Activated CD4-positive, alpha-beta memory T cell treated with anti-CD3 and anti-CD28 coated beads for 36 hours (primary cell): ENCODE measurements around the gene CLEC4M. TPM values are rescaled to one million over a fixed set of nuclear protein-coding genes. Genes with fewer than 3 reads are reported as not detected.
"Not testable (repeated sequence)": the region's sequence is repeated elsewhere in the genome, so short reads cannot be mapped to it uniquely, and the experiment has no call there.

Experiments used
- CTCF ChIA-PET: fragments of 350-600 bp; sonication (Branson Sonifier 250); formaldehyde crosslinking; loops from one replicate; lab custom pipeline; 2021; ENCODE audit warnings: antibody characterized with exemption, inconsistent platforms; lab: Charles Lee
- POLR2A ChIA-PET: fragments of 350-600 bp; sonication (Branson Sonifier 250); formaldehyde crosslinking; loops from one replicate; lab custom pipeline; 2021; ENCODE audit warnings: antibody characterized with exemption; lab: Charles Lee
- DNase-seq: peaks from one replicate; pipeline ENCODE4 v3.0.0-alpha.2; 2020
- H3K27ac Mint-ChIP-seq: one replicate; pipeline ENCODE4 v1.8.0; 2021; ENCODE audit warnings: mixed read lengths
- H3K27me3 Mint-ChIP-seq: one replicate; pipeline ENCODE4 v1.8.0; 2021; ENCODE audit warnings: mixed read lengths
- H3K36me3 Mint-ChIP-seq: one replicate; pipeline ENCODE4 v1.8.0; 2021; ENCODE audit warnings: mixed read lengths
- H3K4me1 Mint-ChIP-seq: one replicate; pipeline ENCODE4 v1.8.0; 2021; ENCODE audit warnings: low read depth, mixed read lengths
- H3K4me3 Mint-ChIP-seq: one replicate; pipeline ENCODE4 v1.8.0; 2021; ENCODE audit warnings: mild to moderate bottlenecking, mixed read lengths
- H3K9me3 Mint-ChIP-seq: one replicate; pipeline ENCODE4 v1.8.0; 2021; ENCODE audit warnings: mixed read lengths
- intact Hi-C: fragments of 100-400 bp; cut with micrococcal nuclease; formaldehyde crosslinking; loops from one replicate; pipeline ENCODE4 v1.15.1; 2023
- total RNA-seq, 2 experiments: library from RNA; stranded (reverse); gene quantifications; one replicate each; pipeline ENCODE4 v1.2.3, GENCODE V29; 2021

CLEC4M gene
- total RNA-seq, 2 experiments from 2014 or later = not detected

GRCh38 chr19:7759156-7759555 lies 3.9 kb upstream of the CLEC4M start:
- peaks cover 33% of the 10 kb centered on the region for H3K36me3 Mint-ChIP-seq
- H3K9me3 Mint-ChIP-seq = peaks cover 57% of the 10 kb centered on the region
- intact Hi-C loops = no loop called here
- H3K4me1 Mint-ChIP-seq = peaks cover 3% of the 10 kb centered on the region
- no peak overlapping the region for H3K4me3 Mint-ChIP-seq
- peaks cover 22% of the 10 kb centered on the region for H3K27me3 Mint-ChIP-seq
- no peak overlapping the region for H3K27ac Mint-ChIP-seq
- ChIA-PET POLR2A (no interaction called here), CTCF (no interaction called here)
- DNase-seq = no peak

GRCh38 chr19:7763696-7764095 lies 653 bp downstream of the CLEC4M start:
- H3K27ac Mint-ChIP-seq = no peak overlapping the region
- DNase-seq = no peak
- CTCF ChIA-PET = interaction anchor here (1.6 kb wide), 1 partner anchor 83 kb away, joined by 4 read pairs; the partner anchor contains the start of gene TRAPPC5
- peaks cover 15% of the 10 kb centered on the region for H3K36me3 Mint-ChIP-seq
- intact Hi-C loops = no loop called here
- H3K4me3 Mint-ChIP-seq = no peak overlapping the region
- peaks cover 24% of the 10 kb centered on the region for H3K27me3 Mint-ChIP-seq
- no peaks in the 10 kb centered on the region for H3K4me1 Mint-ChIP-seq
- POLR2A ChIA-PET = no interaction called here
- H3K9me3 Mint-ChIP-seq = peaks cover 13% of the 10 kb centered on the region

GRCh38 chr19:7764157-7764556 lies 1.1 kb downstream of the CLEC4M start:
- H3K4me3 Mint-ChIP-seq, DNase-seq, H3K4me1 Mint-ChIP-seq, intact Hi-C loops, H3K9me3 Mint-ChIP-seq, H3K27ac Mint-ChIP-seq, POLR2A ChIA-PET: not testable (repeated sequence)
- H3K36me3 Mint-ChIP-seq = peaks cover 11% of the 10 kb centered on the region
- CTCF ChIA-PET = interaction anchor here (1.6 kb wide), 1 partner anchor 83 kb away, joined by 4 read pairs; the partner anchor contains the start of gene TRAPPC5
- peaks cover 29% of the 10 kb centered on the region for H3K27me3 Mint-ChIP-seq

- not testable (repeated sequence) for H3K4me3 Mint-ChIP-seq
These were observed 2.0 kb downstream of the CLEC4M start for GRCh38 chr19:7765043-7765442.

GRCh38 chr19:7766535-7766934 lies 3.5 kb downstream of the CLEC4M start:
- H3K4me1 Mint-ChIP-seq = peaks cover 4% of the 10 kb centered on the region
- H3K27me3 Mint-ChIP-seq = peaks cover 32% of the 10 kb centered on the region
- intact Hi-C loops = no loop called here
- peaks cover 4% of the 10 kb centered on the region for H3K36me3 Mint-ChIP-seq
- no peak overlapping the region for H3K4me3 Mint-ChIP-seq
- POLR2A ChIA-PET = no interaction called here
- H3K27ac Mint-ChIP-seq = no peak overlapping the region
- H3K9me3 Mint-ChIP-seq = no peaks in the 10 kb centered on the region
- no peak for DNase-seq
- CTCF ChIA-PET = interaction anchor here (2.0 kb wide), 1 partner anchor 85 kb away, joined by 5 read pairs; the partner anchor contains the start of gene TRAPPC5

More at GRCh38 chr19:7765043-7765442, 2.0 kb downstream of the CLEC4M start:
- POLR2A ChIA-PET, intact Hi-C loops, H3K27ac Mint-ChIP-seq, H3K9me3 Mint-ChIP-seq, DNase-seq, CTCF ChIA-PET, H3K4me1 Mint-ChIP-seq, H3K36me3 Mint-ChIP-seq: not testable (repeated sequence)
- H3K27me3 Mint-ChIP-seq = peaks cover 27% of the 10 kb centered on the region

- Mint-ChIP-seq H3K27ac (no peak overlapping the region), H3K27me3 (peaks cover 34% of the 10 kb centered on the region), H3K4me3 (no peak overlapping the region), H3K4me1 (peaks cover 11% of the 10 kb centered on the region), H3K9me3 (no peaks in the 10 kb centered on the region), H3K36me3 (peaks cover 1% of the 10 kb centered on the region)
- ChIA-PET CTCF (interaction anchor here (2.0 kb wide), 1 partner anchor 86 kb away, joined by 5 read pairs; the partner anchor contains the start of gene TRAPPC5), POLR2A (no interaction called here)
- intact Hi-C loops = no loop called here
- DNase-seq = no peak
These were observed 4.4 kb downstream of the CLEC4M start for GRCh38 chr19:7767487-7767886.

GRCh38 chr19:7769171-7769570 lies 6.1 kb downstream of the CLEC4M start:
- Mint-ChIP-seq H3K4me1 (peaks cover 18% of the 10 kb centered on the region), H3K27ac (no peak overlapping the region), H3K36me3 (peaks cover 1% of the 10 kb centered on the region), H3K27me3 (peaks cover 30% of the 10 kb centered on the region), H3K9me3 (no peaks in the 10 kb centered on the region), H3K4me3 (no peak overlapping the region)
- POLR2A ChIA-PET = no interaction called here
- no peak for DNase-seq
- intact Hi-C loops = no loop called here
- CTCF ChIA-PET = no interaction called here

GRCh38 chr19:7771072-7771471 lies 8.0 kb downstream of the CLEC4M start:
- Mint-ChIP-seq H3K4me1 (peaks cover 18% of the 10 kb centered on the region), H3K4me3 (no peak overlapping the region), H3K9me3 (no peaks in the 10 kb centered on the region), H3K27me3 (peaks cover 34% of the 10 kb centered on the region), H3K36me3 (peaks cover 1% of the 10 kb centered on the region), H3K27ac (no peak overlapping the region)
- CTCF ChIA-PET = interaction anchor here (0.6 to 1.3 kb wide), 3 partner anchors 22 to 90 kb away, joined by 3 to 4 read pairs (median 4); partner anchors contain the start of gene TRAPPC5
- intact Hi-C loops = no loop called here
- no peak for DNase-seq
- POLR2A ChIA-PET = no interaction called here

GRCh38 chr19:7772752-7773291 lies 9.8 kb downstream of the CLEC4M start:
- intact Hi-C loops = loop anchor here (1.0 to 2.0 kb wide), 4 partner anchors 22 to 74 kb away; no protein-coding TSS in a partner anchor
- peak; percentile 63 for DNase-seq
- POLR2A ChIA-PET = no interaction called here
- CTCF ChIA-PET = no interaction called here
- Mint-ChIP-seq H3K27me3 (peaks cover 34% of the 10 kb centered on the region), H3K9me3 (no peaks in the 10 kb centered on the region), H3K4me1 (peaks cover 18% of the 10 kb centered on the region), H3K27ac (peak overlapping the region; percentile 61), H3K4me3 (peak overlapping the region; percentile 41), H3K36me3 (peaks cover 1% of the 10 kb centered on the region)

GRCh38 chr19:7773841-7774240 lies 10.8 kb downstream of the CLEC4M start:
- no peak for DNase-seq
- no peaks in the 10 kb centered on the region for H3K9me3 Mint-ChIP-seq
- peaks cover 1% of the 10 kb centered on the region for H3K36me3 Mint-ChIP-seq
- H3K27ac Mint-ChIP-seq = no peak overlapping the region
- ChIA-PET CTCF (interaction anchor here (0.6 to 1.8 kb wide), 2 partner anchors 59 to 93 kb away, joined by 3 to 4 read pairs; partner anchors contain the start of gene TRAPPC5), POLR2A (no interaction called here)
- peaks cover 30% of the 10 kb centered on the region for H3K27me3 Mint-ChIP-seq
- peaks cover 18% of the 10 kb centered on the region for H3K4me1 Mint-ChIP-seq
- H3K4me3 Mint-ChIP-seq = no peak overlapping the region
- intact Hi-C loops = loop anchor here (2.0 kb wide), 1 partner anchor 75 kb away; no protein-coding TSS in a partner anchor

GRCh38 chr19:7775761-7776160 lies 12.7 kb downstream of the CLEC4M start:
- H3K27ac Mint-ChIP-seq = no peak overlapping the region
- no peak for DNase-seq
- H3K4me3 Mint-ChIP-seq = no peak overlapping the region
- CTCF ChIA-PET = no interaction called here
- POLR2A ChIA-PET = no interaction called here
- no peaks in the 10 kb centered on the region for H3K9me3 Mint-ChIP-seq
- peaks cover 1% of the 10 kb centered on the region for H3K36me3 Mint-ChIP-seq
- peaks cover 29% of the 10 kb centered on the region for H3K27me3 Mint-ChIP-seq
- peaks cover 18% of the 10 kb centered on the region for H3K4me1 Mint-ChIP-seq
- intact Hi-C loops = no loop called here

GRCh38 chr19:7778081-7778480 lies 15.0 kb downstream of the CLEC4M start:
- Mint-ChIP-seq H3K36me3 (no peaks in the 10 kb centered on the region), H3K4me1 (peaks cover under 1% of the 10 kb centered on the region), H3K9me3 (no peaks in the 10 kb centered on the region), H3K4me3 (no peak overlapping the region), H3K27ac (no peak overlapping the region), H3K27me3 (peaks cover 31% of the 10 kb centered on the region)
- CTCF ChIA-PET = no interaction called here
- intact Hi-C loops = no loop called here
- POLR2A ChIA-PET = no interaction called here
- no peak for DNase-seq
